Measurements from ENCODE around the gene ULK3. TPM values are rescaled to one million over a fixed set of nuclear protein-coding genes. Genes with fewer than 3 reads are reported as not detected.
A peak's percentile ranks its signal among the peaks of the same experiment; 100 is the strongest.

The ULK3 gene
- total and polyA plus RNA-seq, 10 of the 15 experiments (the other 5 are each of a cell fraction or from before 2014, with no cell fraction given), result 0.64 to 38.8 (median 27.1) TPM

GRCh38 chr15:74842581-74843444, at the start of gene ULK3 (continued):
- TF ChIP-seq BCLAF1 (IDR thresholded peaks at IDR 0.05) (peak; percentile 58; the same call in 1 of the 2 replicates), HCFC1 (IDR thresholded peaks at IDR 0.05; ENCODE audit: low read length) (no peak), CTCF (IDR thresholded peaks at IDR 0.05 in 2 of 3, conservative IDR thresholded peaks at IDR 0.05 in 1 of 3; ENCODE audit: control insufficient read depth in 2 of 3, extremely low read depth in 1 of 3, insufficient read depth in 1 of 3, low read depth in 3 of 3, low read length in 3 of 3) (peak; percentile 45 to 60 (median 50); a peak in 5 of 6 replicates), SMAD1 (IDR thresholded peaks at IDR 0.05; ENCODE audit: low read depth, partially characterized antibody) (no peak), SRF (IDR thresholded peaks at IDR 0.05; ENCODE audit: low read depth in 2 of 2, low read length in 2 of 2) (0 out of 4 replicates have a peak, but pooled peaks of 1 of the 2 experiments have one; percentile 16), BACH1 (IDR thresholded peaks at IDR 0.05; ENCODE audit: borderline replicate concordance) (peak; percentile 87; the same call in 1 of the 2 replicates), POLR2AphosphoS5 (IDR thresholded peaks at IDR 0.05; ENCODE audit: low read length) (no peak; the same call in 1 of the 2 replicates), SMAD5 (IDR thresholded peaks at IDR 0.05; ENCODE audit: low read depth) (no peak; the same call in 1 of the 2 replicates), IKZF2 (IDR thresholded peaks at IDR 0.05) (no peak; a peak in 1 of 4 replicates), RUNX3 (IDR thresholded peaks at IDR 0.05; ENCODE audit: low read length) (no peak), NFYB (IDR thresholded peaks at IDR 0.05; ENCODE audit: insufficient read depth, low read depth, low read length) (no peak), MYC (IDR thresholded peaks at IDR 0.05; ENCODE audit: insufficient read depth, insufficient read length, insufficient replicate concordance, low read length, severe bottlenecking) (peak; percentile 18), SMC3 (IDR thresholded peaks at IDR 0.05; ENCODE audit: borderline replicate concordance, low read length) (peak; percentile 28; the same call in 1 of the 2 replicates), CEBPB (IDR thresholded peaks at IDR 0.05; ENCODE audit: borderline replicate concordance in 1 of 2, low read depth in 2 of 2, low read length in 2 of 2) (no peak), MTA3 (IDR thresholded peaks at IDR 0.05; ENCODE audit: borderline replicate concordance, low read length) (peak; percentile 15; the same call in 1 of the 2 replicates), LARP7 (IDR thresholded peaks at IDR 0.05) (peak; percentile 94), CEBPZ (IDR thresholded peaks at IDR 0.05; ENCODE audit: low read depth, low read length) (no peak), USF2 (IDR thresholded peaks at IDR 0.05; ENCODE audit: borderline replicate concordance, low read depth, low read length) (peak; percentile 80), ZNF274 (IDR thresholded peaks at IDR 0.05; ENCODE audit: insufficient read depth, insufficient read length) (no peak), TCF3 (IDR thresholded peaks at IDR 0.05; ENCODE audit: borderline replicate concordance, insufficient read depth, low read depth, low read length) (no peak)

Measured in GM12878 (cell line).